ENCODE results near the gene DHX32.

- TF ChIP-seq ZFP3 (CRISPR knock-in tag; IDR thresholded peaks at IDR 0.05) = no peak
- no peak for TF ChIP-seq ZFP30 (CRISPR knock-in tag; IDR thresholded peaks at IDR 0.05)
- no peak for TF ChIP-seq TCF4 (CRISPR knock-in tag; IDR thresholded peaks at IDR 0.05; ENCODE audit: borderline replicate concordance)
- TF ChIP-seq CSDC2 (CRISPR knock-in tag; IDR thresholded peaks at IDR 0.05) = no peak
- no peak for TF ChIP-seq ZC3H10 (CRISPR knock-in tag; IDR thresholded peaks at IDR 0.05)
- no peak for TF ChIP-seq TSHZ2 (CRISPR knock-in tag; IDR thresholded peaks at IDR 0.05)
- TF ChIP-seq PATZ1 (CRISPR knock-in tag; IDR thresholded peaks at IDR 0.05; ENCODE audit: borderline replicate concordance) = no peak
- no peak for TF ChIP-seq TOX (CRISPR knock-in tag; IDR thresholded peaks at IDR 0.05; ENCODE audit: borderline replicate concordance)
- no peak for TF ChIP-seq RARB (CRISPR knock-in tag; IDR thresholded peaks at IDR 0.05)
- no peak for TF ChIP-seq POU6F1 (CRISPR knock-in tag; IDR thresholded peaks at IDR 0.05; ENCODE audit: borderline replicate concordance, low read depth)
- TF ChIP-seq ZNF70 (CRISPR knock-in tag; IDR thresholded peaks at IDR 0.05) = no peak
- no peak for TF ChIP-seq CREB5 (CRISPR knock-in tag; IDR thresholded peaks at IDR 0.05; ENCODE audit: low read depth)
- no peak for TF ChIP-seq ZNF8 (CRISPR knock-in tag; IDR thresholded peaks at IDR 0.05)
- TF ChIP-seq BACH2 (CRISPR knock-in tag; IDR thresholded peaks at IDR 0.05; ENCODE audit: borderline replicate concordance) = no peak
Observed at GRCh38 chr10:125911990-125912389, 30.9 kb upstream of the DHX32 start.

Data from SK-N-SH treated with all-trans-retinoic acid at 6 μM for 48 hours (cell line).